GM12878 (cell line): ENCODE results near the gene KIAA1671. TPM values are rescaled to one million over a fixed set of nuclear protein-coding genes. Genes with fewer than 3 reads are reported as not detected.

ENCODE experiments used
- ATAC-seq: fragments of 200-7000 bp; cut with Tn5 transposase; 3 replicates; pipeline ENCODE4 v1.9.1; 2020; ENCODE audit warnings: mild to moderate bottlenecking, moderate library complexity
- BruUV-seq: library from RNA; stranded (reverse); fragments of 400-500 nt; replicated peaks from 2 replicates; lab custom pipeline; 2021; lab: Mats Ljungman, UMichigan
- CTCF ChIA-PET: fragments of 300-600 bp; sonication (Branson Sonifier 250); formaldehyde crosslinking; extraction: SDS; loops from one replicate; lab custom pipeline; 2021; ENCODE audit warnings: inconsistent platforms; lab: Yijun Ruan, JAX
- POLR2A ChIA-PET: fragments of 350-600 bp; formaldehyde crosslinking; extraction: SDS; loops from one replicate; lab custom pipeline; 2021; ENCODE audit warnings: inconsistent platforms; lab: Charles Lee
- RAD21 ChIA-PET: fragments of 300-600 bp; sonication (Branson Sonifier 250); formaldehyde crosslinking; loops from one replicate; lab custom pipeline; 2023; ENCODE audit warnings: antibody characterized with exemption; ENCODE audit not compliant: unreplicated experiment; lab: Charles Lee
- SMC1A ChIA-PET: fragments of 300-600 bp; sonication (Branson Sonifier 250); formaldehyde crosslinking; loops from one replicate; lab custom pipeline; 2023; ENCODE audit not compliant: unreplicated experiment, uncharacterized antibody; lab: Charles Lee
- DNase-seq: peaks from one replicate; pipeline ENCODE4 v3.0.0-alpha.2; 2011; ENCODE audit warnings: low read depth, low spot score
- FAIRE-seq: peaks from 3 replicates; lab custom pipeline; 2011; peaks lifted over from hg19 to GRCh38; lab: Jason Lieb, UNC
- H2AFZ ChIP-seq: 2 replicates; pipeline ENCODE4 v1.6.0; 2011; ENCODE audit warnings: low read depth, low read length, control low read depth; ENCODE audit not compliant: control insufficient read depth
- H3K27ac ChIP-seq: 2 replicates; pipeline ENCODE4 v1.5.1; 2011; ENCODE audit warnings: control low read depth; ENCODE audit not compliant: control insufficient read depth, insufficient read depth
- H3K27me3 ChIP-seq, 2 experiments: replicated peaks in 1 of 2; 2 replicates each; pipeline versions ENCODE4 v1.6.0 to v1.6.1; 2011; ENCODE audit warnings: low read length in 1 of 2; ENCODE audit not compliant: control insufficient read depth in 2 of 2, insufficient read depth in 2 of 2
- H3K36me3 ChIP-seq, 2 experiments: 2 replicates each; pipeline ENCODE4 v1.5.1; 2011; ENCODE audit warnings: low read length in 1 of 2; ENCODE audit not compliant: control insufficient read depth in 2 of 2, insufficient read depth in 2 of 2
- H3K4me1 ChIP-seq: 2 replicates; pipeline ENCODE4 v1.6.1; 2011; ENCODE audit warnings: mild to moderate bottlenecking, low read length, moderate library complexity, mixed read lengths; ENCODE audit not compliant: control insufficient read depth, insufficient read depth
- H3K4me2 ChIP-seq: 2 replicates; pipeline ENCODE4 v1.6.0; 2011; ENCODE audit warnings: control low read depth; ENCODE audit not compliant: control insufficient read depth, insufficient read depth
- H3K4me3 ChIP-seq: fragments of 200-600 bp; sonication (generic); 2 replicates; pipeline ENCODE4 v1.5.1; 2016
- H3K79me2 ChIP-seq: 2 replicates; pipeline ENCODE4 v1.6.0; 2011; ENCODE audit warnings: low read length; ENCODE audit not compliant: control insufficient read depth, insufficient read depth
- H3K9ac ChIP-seq: 2 replicates; pipeline ENCODE4 v1.8.0; 2011; ENCODE audit warnings: low read length, control low read depth, mixed read lengths; ENCODE audit not compliant: control insufficient read depth, insufficient read depth
- H3K9me3 ChIP-seq: replicated peaks from 3 replicates; pipeline ENCODE4 v1.5.1; 2011; ENCODE audit warnings: mild to moderate bottlenecking, low read length; ENCODE audit not compliant: control insufficient read depth, insufficient read depth
- H4K20me1 ChIP-seq: 2 replicates; pipeline ENCODE4 v1.6.0; 2011; ENCODE audit not compliant: control insufficient read depth, insufficient read depth
- ATF7 ChIP-seq: fragments of 450-650 bp; IDR thresholded peaks from 2 replicates; pipeline ENCODE4 v1.6.1; 2016; ENCODE audit warnings: low read depth, mild to moderate bottlenecking
- BHLHE40 ChIP-seq, 2 experiments: fragments of 450-650 bp in 1 of 2; IDR thresholded peaks; 2 replicates each; pipeline ENCODE4 v1.6.1; 2011 to 2017; ENCODE audit warnings: low read depth in 2 of 2, borderline replicate concordance in 1 of 2, improper control_type of control experiment in 1 of 2, low read length in 1 of 2, mild to moderate bottlenecking in 1 of 2
- HDGF ChIP-seq: fragments of 450-650 bp; IDR thresholded peaks from 2 replicates; pipeline ENCODE4 v1.6.1; 2016; ENCODE audit warnings: antibody characterized with exemption
- IKZF1 ChIP-seq: fragments of 450-650 bp; conservative IDR thresholded peaks from 2 replicates; pipeline ENCODE4 v1.6.1; 2017; ENCODE audit warnings: antibody characterized with exemption, mild to moderate bottlenecking
- JUNB ChIP-seq: IDR thresholded peaks from 2 replicates; pipeline ENCODE4 v1.6.1; 2016; ENCODE audit warnings: antibody characterized with exemption, mild to moderate bottlenecking
- JUND ChIP-seq: IDR thresholded peaks from 2 replicates; pipeline ENCODE4 v1.6.1; 2012; ENCODE audit warnings: low read depth, mild to moderate bottlenecking, low read length, improper control_type of control experiment, moderate library complexity
- LARP7 ChIP-seq: fragments of 450-650 bp; IDR thresholded peaks from 2 replicates; pipeline ENCODE4 v1.6.1; 2017; ENCODE audit warnings: mild to moderate bottlenecking
- MEF2B ChIP-seq: fragments of 450-650 bp; IDR thresholded peaks from 2 replicates; pipeline ENCODE4 v1.6.1; 2018; ENCODE audit warnings: mild to moderate bottlenecking, moderate library complexity; ENCODE audit not compliant: partially characterized antibody, poor library complexity, severe bottlenecking
- MYC ChIP-seq: IDR thresholded peaks from 2 replicates; pipeline ENCODE4 v1.6.1; 2011; ENCODE audit warnings: mild to moderate bottlenecking, low read length, moderate library complexity, inconsistent platforms; ENCODE audit not compliant: insufficient read depth, insufficient replicate concordance, insufficient read length, severe bottlenecking
- NKRF ChIP-seq: fragments of 450-650 bp; conservative IDR thresholded peaks from 2 replicates; pipeline ENCODE4 v1.6.1; 2017; ENCODE audit warnings: mild to moderate bottlenecking, moderate library complexity
- PAX5 ChIP-seq: IDR thresholded peaks from 2 replicates; pipeline ENCODE4 v1.6.1; 2011; ENCODE audit warnings: low read depth, low read length, borderline replicate concordance
- POLR2AphosphoS5 ChIP-seq: IDR thresholded peaks from 2 replicates; pipeline ENCODE4 v1.6.1; 2011; ENCODE audit warnings: mild to moderate bottlenecking, low read length, inconsistent platforms
- RAD51 ChIP-seq: fragments of 450-650 bp; IDR thresholded peaks from 2 replicates; pipeline ENCODE4 v1.6.1; 2016; ENCODE audit warnings: moderate library complexity, mild to moderate bottlenecking, inconsistent platforms
- SRF ChIP-seq, 2 experiments: IDR thresholded peaks; 2 replicates each; pipeline ENCODE4 v1.6.1; 2011; ENCODE audit warnings: low read depth in 2 of 2, low read length in 2 of 2, mild to moderate bottlenecking in 1 of 2, moderate library complexity in 1 of 2
- WGBS: methylation state at CpG from one replicate; pipeline ENCODE4 v1.1.6; 2016; ENCODE audit warnings: low lambda C conversion rate; ENCODE audit not compliant: insufficient replicate concordance, insufficient coverage; ENCODE audit errors: missing lambda C conversion rate; 5-methylcytosine and 5-hydroxymethylcytosine counted together
- in situ Hi-C: fragments of 300-500 bp; cut with MboI; formaldehyde crosslinking; loops from 9 replicates; pipeline ENCODE4 v1.14.3; 2018; ENCODE audit warnings: mixed read lengths
- intact Hi-C: fragments of 100-400 bp; cut with micrococcal nuclease; formaldehyde crosslinking; loops from one replicate; pipeline ENCODE4 v1.14.2; 2022; ENCODE audit not compliant: unreplicated experiment
- polyA plus RNA-seq, 11 experiments: library from polyadenylated mRNA; depleted of rRNA in 4 of 11; unstranded in 6 of 11; stranded (reverse) in 5 of 11; fragments of >200 nt; fragmentation: Nextera tagmentation in 4 of 11; fragmentation: Illumina TruSeq in 1 of 11; extraction: Ambion mirVana in 4 of 11; extraction: Trizol in 1 of 11; gene quantifications; 1 replicate in 1 of 11; 2 replicates in 10 of 11; pipeline versions ENCODE4 v1.2.1 to v1.2.3, GENCODE V29; 2011 to 2016; ENCODE audit warnings: inconsistent platforms in 2 of 11, missing spikeins in 2 of 11, low read depth in 1 of 11
- total RNA-seq, 4 experiments: library from RNA; depleted of rRNA in 3 of 4; stranded (reverse); fragments of >200 nt in 3 of 4; fragmentation: Illumina TruSeq in 1 of 4; extraction: Trizol in 1 of 4; gene quantifications; 2 replicates each; pipeline versions ENCODE4 v1.2.1 to v1.2.3, GENCODE V29; 2013 to 2021
- TF ChIP-seq, protein P1 (sequence below): fragments of 450-650 bp; IDR thresholded peaks from 2 replicates; pipeline ENCODE4 v1.6.1; 2016; ENCODE audit warnings: mild to moderate bottlenecking, moderate library complexity, borderline replicate concordance
- TF ChIP-seq, protein P2 (sequence below): fragments of 450-650 bp; IDR thresholded peaks from 2 replicates; pipeline ENCODE4 v1.6.1; 2016; ENCODE audit warnings: mild to moderate bottlenecking

KIAA1671 gene
- total and polyA plus RNA-seq, 10 of the 15 experiments (the other 5 are each of a cell fraction or from before 2014, with no cell fraction given), result 0.05 to 2.7 (median 0.33) TPM

GRCh38 chr22:25119609-25120008, 167.1 kb downstream of the KIAA1671 start (continued):
- TF ChIP-seq HDGF, result no peak
- TF ChIP-seq POLR2AphosphoS5, result no peak
- no peak for TF ChIP-seq SRF (IDR thresholded peaks at IDR 0.05; ENCODE audit: low read depth in 2 of 2, low read length in 2 of 2)
- TF ChIP-seq LARP7, result no peak
- no peak for TF ChIP-seq RAD51
- no peak for TF ChIP-seq IKZF1
- TF ChIP-seq NKRF, result no peak
- TF ChIP-seq JUNB, result no peak

- H3K4me1 ChIP-seq, result no peaks in the 10 kb centered on the region
- no peaks in the 10 kb centered on the region; the same call in 2 of the 3 replicates for H3K9me3 ChIP-seq
- no peaks in the 10 kb centered on the region; a peak in 1 of 4 replicates for H3K27me3 ChIP-seq
- H3K4me2 ChIP-seq, result no peak overlapping the region
- ChIA-PET RAD21 (no interaction called here), SMC1A (no interaction called here), POLR2A (no interaction called here), CTCF (interaction anchor here (0.8 to 1.1 kb wide), 2 partner anchors 69 to 82 kb away, joined by 3 read pairs; no protein-coding TSS in a partner anchor)
- H4K20me1 ChIP-seq, result no peaks in the 10 kb centered on the region
- in situ Hi-C loops (no loop called here), intact Hi-C loops (no loop called here)
- no peak overlapping the region for H3K27ac ChIP-seq
- no peaks in the 10 kb centered on the region for H3K79me2 ChIP-seq
- no peak for FAIRE-seq
- no peak overlapping the region for H3K4me3 ChIP-seq
- no TSS peak for BruUV-seq
- DNase-seq, result no peak
- WGBS, result 0% methylated on average over 3 of the region's 3 CpGs
- peak; percentile 91 for ATAC-seq
- no peak overlapping the region for H2AFZ ChIP-seq
- no peak overlapping the region for H3K9ac ChIP-seq
- H3K36me3 ChIP-seq, result no peaks in the 10 kb centered on the region; a peak in 1 of 4 replicates
- TF ChIP-seq MEF2B, result no peak
- 0 out of 2 replicates have a peak, but pooled peaks have one; percentile 30 for TF ChIP-seq LARP7
- TF ChIP-seq JUND, result no peak
- TF ChIP-seq, protein P1, sequence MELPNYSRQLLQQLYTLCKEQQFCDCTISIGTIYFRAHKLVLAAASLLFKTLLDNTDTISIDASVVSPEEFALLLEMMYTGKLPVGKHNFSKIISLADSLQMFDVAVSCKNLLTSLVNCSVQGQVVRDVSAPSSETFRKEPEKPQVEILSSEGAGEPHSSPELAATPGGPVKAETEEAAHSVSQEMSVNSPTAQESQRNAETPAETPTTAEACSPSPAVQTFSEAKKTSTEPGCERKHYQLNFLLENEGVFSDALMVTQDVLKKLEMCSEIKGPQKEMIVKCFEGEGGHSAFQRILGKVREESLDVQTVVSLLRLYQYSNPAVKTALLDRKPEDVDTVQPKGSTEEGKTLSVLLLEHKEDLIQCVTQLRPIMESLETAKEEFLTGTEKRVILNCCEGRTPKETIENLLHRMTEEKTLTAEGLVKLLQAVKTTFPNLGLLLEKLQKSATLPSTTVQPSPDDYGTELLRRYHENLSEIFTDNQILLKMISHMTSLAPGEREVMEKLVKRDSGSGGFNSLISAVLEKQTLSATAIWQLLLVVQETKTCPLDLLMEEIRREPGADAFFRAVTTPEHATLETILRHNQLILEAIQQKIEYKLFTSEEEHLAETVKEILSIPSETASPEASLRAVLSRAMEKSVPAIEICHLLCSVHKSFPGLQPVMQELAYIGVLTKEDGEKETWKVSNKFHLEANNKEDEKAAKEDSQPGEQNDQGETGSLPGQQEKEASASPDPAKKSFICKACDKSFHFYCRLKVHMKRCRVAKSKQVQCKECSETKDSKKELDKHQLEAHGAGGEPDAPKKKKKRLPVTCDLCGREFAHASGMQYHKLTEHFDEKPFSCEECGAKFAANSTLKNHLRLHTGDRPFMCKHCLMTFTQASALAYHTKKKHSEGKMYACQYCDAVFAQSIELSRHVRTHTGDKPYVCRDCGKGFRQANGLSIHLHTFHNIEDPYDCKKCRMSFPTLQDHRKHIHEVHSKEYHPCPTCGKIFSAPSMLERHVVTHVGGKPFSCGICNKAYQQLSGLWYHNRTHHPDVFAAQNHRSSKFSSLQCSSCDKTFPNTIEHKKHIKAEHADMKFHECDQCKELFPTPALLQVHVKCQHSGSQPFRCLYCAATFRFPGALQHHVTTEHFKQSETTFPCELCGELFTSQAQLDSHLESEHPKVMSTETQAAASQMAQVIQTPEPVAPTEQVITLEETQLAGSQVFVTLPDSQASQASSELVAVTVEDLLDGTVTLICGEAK, result no peak
- TF ChIP-seq PAX5, result no peak
- TF ChIP-seq IKZF1, result peak; percentile 30; the same call in 1 of the 2 replicates
- TF ChIP-seq BHLHE40 (IDR thresholded peaks at IDR 0.05; ENCODE audit: borderline replicate concordance in 1 of 2, low read depth in 2 of 2, low read length in 1 of 2), result 0 out of 4 replicates have a peak, but pooled peaks of 1 of the 2 experiments have one; percentile 14
- TF ChIP-seq MYC, result no peak
- TF ChIP-seq, protein P2, sequence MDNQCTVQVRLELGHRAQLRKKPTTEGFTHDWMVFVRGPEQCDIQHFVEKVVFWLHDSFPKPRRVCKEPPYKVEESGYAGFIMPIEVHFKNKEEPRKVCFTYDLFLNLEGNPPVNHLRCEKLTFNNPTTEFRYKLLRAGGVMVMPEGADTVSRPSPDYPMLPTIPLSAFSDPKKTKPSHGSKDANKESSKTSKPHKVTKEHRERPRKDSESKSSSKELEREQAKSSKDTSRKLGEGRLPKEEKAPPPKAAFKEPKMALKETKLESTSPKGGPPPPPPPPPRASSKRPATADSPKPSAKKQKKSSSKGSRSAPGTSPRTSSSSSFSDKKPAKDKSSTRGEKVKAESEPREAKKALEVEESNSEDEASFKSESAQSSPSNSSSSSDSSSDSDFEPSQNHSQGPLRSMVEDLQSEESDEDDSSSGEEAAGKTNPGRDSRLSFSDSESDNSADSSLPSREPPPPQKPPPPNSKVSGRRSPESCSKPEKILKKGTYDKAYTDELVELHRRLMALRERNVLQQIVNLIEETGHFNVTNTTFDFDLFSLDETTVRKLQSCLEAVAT, result no peak
- peak; percentile 85 for TF ChIP-seq ATF7
These were observed 167.6 kb downstream of the KIAA1671 start for GRCh38 chr22:25120093-25120561.
